PFSK-1 (cell line): ENCODE data around the gene MAS1.

Experiments used
- FOXP2 ChIP-seq: optimal IDR thresholded peaks from 2 replicates; pipeline ENCODE3; 2011; ENCODE audit warnings: borderline replicate concordance, control low read depth, inconsistent platforms; ENCODE audit not compliant: insufficient read depth; ENCODE audit errors: extremely low read length, extremely low read depth
- POLR2AphosphoS5 ChIP-seq: IDR thresholded peaks from 2 replicates; pipeline ENCODE4 v1.6.1; 2012; ENCODE audit warnings: low read depth, mild to moderate bottlenecking, control low read depth, low read length, moderate library complexity
- SIN3A ChIP-seq: IDR thresholded peaks from 2 replicates; pipeline ENCODE4 v1.6.1; 2012; ENCODE audit warnings: mild to moderate bottlenecking, low read length, moderate library complexity, borderline replicate concordance; ENCODE audit not compliant: insufficient read depth
- TAF1 ChIP-seq: IDR thresholded peaks from 2 replicates; pipeline ENCODE4 v1.6.1; 2012; ENCODE audit warnings: low read length, control low read depth, borderline replicate concordance; ENCODE audit not compliant: insufficient read depth
- TF ChIP-seq, protein P1 (sequence below), 2 experiments: IDR thresholded peaks; 2 replicates each; pipeline versions ENCODE4 v1.6.1 to v1.8.0; 2011 to 2012; ENCODE audit warnings: low read depth in 2 of 2, low read length in 2 of 2, control low read depth in 1 of 2, inconsistent platforms in 1 of 2, mild to moderate bottlenecking in 1 of 2, moderate library complexity in 1 of 2; ENCODE audit not compliant: insufficient read depth in 1 of 2

DNA sequence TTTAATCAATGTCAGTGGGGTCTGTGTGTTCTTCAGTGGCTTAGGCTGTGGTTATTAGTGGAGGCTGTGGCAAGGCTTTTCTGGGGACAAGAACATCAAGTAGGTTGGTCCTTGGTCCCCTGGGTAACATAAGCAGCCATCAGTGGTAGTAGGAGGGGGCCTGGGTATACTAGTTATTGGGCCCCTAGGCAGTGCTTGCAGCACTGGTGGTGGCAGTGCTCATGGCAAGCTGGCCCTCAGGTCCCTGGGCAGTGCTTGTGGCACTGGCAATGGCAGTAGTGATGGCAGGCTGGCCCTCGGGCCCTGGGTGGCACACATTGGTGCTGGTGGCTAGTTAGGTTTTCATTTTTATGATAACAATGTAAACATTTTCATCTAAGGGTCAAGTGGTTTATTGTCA is 32.5 kb upstream of the MAS1 start:
- TF ChIP-seq POLR2AphosphoS5: no peak
- TF ChIP-seq, protein P1, sequence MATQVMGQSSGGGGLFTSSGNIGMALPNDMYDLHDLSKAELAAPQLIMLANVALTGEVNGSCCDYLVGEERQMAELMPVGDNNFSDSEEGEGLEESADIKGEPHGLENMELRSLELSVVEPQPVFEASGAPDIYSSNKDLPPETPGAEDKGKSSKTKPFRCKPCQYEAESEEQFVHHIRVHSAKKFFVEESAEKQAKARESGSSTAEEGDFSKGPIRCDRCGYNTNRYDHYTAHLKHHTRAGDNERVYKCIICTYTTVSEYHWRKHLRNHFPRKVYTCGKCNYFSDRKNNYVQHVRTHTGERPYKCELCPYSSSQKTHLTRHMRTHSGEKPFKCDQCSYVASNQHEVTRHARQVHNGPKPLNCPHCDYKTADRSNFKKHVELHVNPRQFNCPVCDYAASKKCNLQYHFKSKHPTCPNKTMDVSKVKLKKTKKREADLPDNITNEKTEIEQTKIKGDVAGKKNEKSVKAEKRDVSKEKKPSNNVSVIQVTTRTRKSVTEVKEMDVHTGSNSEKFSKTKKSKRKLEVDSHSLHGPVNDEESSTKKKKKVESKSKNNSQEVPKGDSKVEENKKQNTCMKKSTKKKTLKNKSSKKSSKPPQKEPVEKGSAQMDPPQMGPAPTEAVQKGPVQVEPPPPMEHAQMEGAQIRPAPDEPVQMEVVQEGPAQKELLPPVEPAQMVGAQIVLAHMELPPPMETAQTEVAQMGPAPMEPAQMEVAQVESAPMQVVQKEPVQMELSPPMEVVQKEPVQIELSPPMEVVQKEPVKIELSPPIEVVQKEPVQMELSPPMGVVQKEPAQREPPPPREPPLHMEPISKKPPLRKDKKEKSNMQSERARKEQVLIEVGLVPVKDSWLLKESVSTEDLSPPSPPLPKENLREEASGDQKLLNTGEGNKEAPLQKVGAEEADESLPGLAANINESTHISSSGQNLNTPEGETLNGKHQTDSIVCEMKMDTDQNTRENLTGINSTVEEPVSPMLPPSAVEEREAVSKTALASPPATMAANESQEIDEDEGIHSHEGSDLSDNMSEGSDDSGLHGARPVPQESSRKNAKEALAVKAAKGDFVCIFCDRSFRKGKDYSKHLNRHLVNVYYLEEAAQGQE (IDR thresholded peaks at IDR 0.05; ENCODE audit: insufficient read depth in 1 of 2, low read depth in 2 of 2, low read length in 2 of 2): no peak
- no peak for TF ChIP-seq SIN3A
- TF ChIP-seq TAF1: no peak
- no peak for TF ChIP-seq FOXP2
